GM12891 (cell line): ENCODE results near the gene WDTC1.

Experiments
- DNase-seq: peaks from one replicate; pipeline ENCODE4 v3.0.0; 2011; ENCODE audit warnings: low spot score; ENCODE audit not compliant: insufficient read length
- FAIRE-seq: peaks from 2 replicates; lab custom pipeline; 2011; peaks lifted over from hg19 to GRCh38; lab: Jason Lieb, UNC
- PAX5 ChIP-seq: IDR thresholded peaks from 2 replicates; pipeline ENCODE4 v1.6.1; 2011; ENCODE audit warnings: low read length, moderate library complexity, mild to moderate bottlenecking; ENCODE audit not compliant: insufficient read depth, severe bottlenecking
- POLR2A ChIP-seq: IDR thresholded peaks from 2 replicates; pipeline ENCODE4 v1.6.1; 2011; ENCODE audit warnings: low read depth, low read length, control low read depth
- POLR2AphosphoS5 ChIP-seq: IDR thresholded peaks from 2 replicates; pipeline ENCODE4 v1.6.1; 2011; ENCODE audit warnings: low read depth, low read length, control low read depth
- POU2F2 ChIP-seq: IDR thresholded peaks from 2 replicates; pipeline ENCODE4 v1.6.1; 2011; ENCODE audit warnings: low read depth, mild to moderate bottlenecking, control low read depth, low read length, moderate library complexity
- SPI1 ChIP-seq: IDR thresholded peaks from 2 replicates; pipeline ENCODE4 v1.6.1; 2011; ENCODE audit warnings: low read depth, low read length, control low read depth
- TAF1 ChIP-seq: IDR thresholded peaks from 2 replicates; pipeline ENCODE4 v1.6.1; 2011; ENCODE audit warnings: low read depth, low read length, control low read depth

The WDTC1 gene

GRCh38 chr1:27302612-27303011 lies 68.2 kb downstream of the WDTC1 start:
- FAIRE-seq: no peak
- DNase-seq: no peak
- TF ChIP-seq SPI1 (peak; percentile 56; the same call in 1 of the 2 replicates), POU2F2 (no peak)

- FAIRE-seq: no peak
- no peak for DNase-seq
- no peak for TF ChIP-seq SPI1
- no peak for TF ChIP-seq POLR2AphosphoS5
- TF ChIP-seq POU2F2: no peak
These were observed 69.1 kb downstream of the WDTC1 start for GRCh38 chr1:27303509-27303908.

GRCh38 chr1:27306071-27306470 lies 71.6 kb downstream of the WDTC1 start:
- DNase-seq: no peak
- FAIRE-seq: no peak
- TF ChIP-seq POLR2A: no peak

GRCh38 chr1:27306892-27307761 lies 72.7 kb downstream of the WDTC1 start:
- FAIRE-seq: no peak
- DNase-seq: no peak
- TF ChIP-seq POLR2A (no peak), PAX5 (no peak), POLR2AphosphoS5 (no peak), POU2F2 (no peak), TAF1 (no peak), SPI1 (no peak)

GRCh38 chr1:27307874-27308598 lies 73.6 kb downstream of the WDTC1 start:
- DNase-seq (no peak), FAIRE-seq (no peak)
- TF ChIP-seq POU2F2 (no peak), POLR2A (no peak)

GRCh38 chr1:27314169-27314568 lies 79.7 kb downstream of the WDTC1 start:
- no peak for DNase-seq
- FAIRE-seq: no peak
- TF ChIP-seq POLR2AphosphoS5 (no peak), POU2F2 (no peak), SPI1 (no peak), TAF1 (no peak), PAX5 (no peak), POLR2A (no peak)

GRCh38 chr1:27314737-27315136 lies 80.3 kb downstream of the WDTC1 start:
- TF ChIP-seq TAF1: no peak
- no peak for TF ChIP-seq SPI1
- TF ChIP-seq POLR2A: no peak
- TF ChIP-seq POU2F2: no peak
- no peak for TF ChIP-seq POLR2AphosphoS5
- TF ChIP-seq PAX5: no peak
- FAIRE-seq (no peak), DNase-seq (no peak)

GRCh38 chr1:27316860-27317259 lies 82.4 kb downstream of the WDTC1 start:
- DNase-seq (no peak), FAIRE-seq (no peak)
- TF ChIP-seq PAX5 (no peak), TAF1 (no peak), POLR2AphosphoS5 (no peak), POLR2A (no peak), SPI1 (no peak), POU2F2 (no peak)

GRCh38 chr1:27318136-27318535 lies 83.7 kb downstream of the WDTC1 start:
- DNase-seq (no peak), FAIRE-seq (no peak)
- no peak for TF ChIP-seq POLR2AphosphoS5
- no peak for TF ChIP-seq TAF1
- no peak for TF ChIP-seq POLR2A
- TF ChIP-seq PAX5: no peak
- TF ChIP-seq POU2F2: no peak
- no peak for TF ChIP-seq SPI1

- no peak for DNase-seq
- FAIRE-seq: no peak
These were observed 84.2 kb downstream of the WDTC1 start for GRCh38 chr1:27318596-27318995.

More at GRCh38 chr1:27318596-27318995, 84.2 kb downstream of the WDTC1 start:
- TF ChIP-seq TAF1: no peak
- TF ChIP-seq SPI1: no peak
- TF ChIP-seq POLR2A: no peak
